K562 (cell line): Measurements from ENCODE around the gene BRAF. TPM values are rescaled to one million over a fixed set of nuclear protein-coding genes. Genes with fewer than 3 reads are reported as not detected.

ENCODE experiments used
- ATAC-seq: fragments of 200-7000 bp; cut with Tn5 transposase; 3 replicates; pipeline ENCODE4 v1.9.1; 2020; ENCODE audit warnings: moderate library complexity
- BruUV-seq: library from RNA; stranded (reverse); fragments of 400-500 nt; replicated peaks from 2 replicates; lab custom pipeline; 2021; lab: Mats Ljungman, UMichigan
- CTCF ChIA-PET: fragments of 300-600 bp; formaldehyde crosslinking; extraction: SDS; loops from one replicate; lab custom pipeline; 2021; ENCODE audit warnings: low intra/inter-chr PET ratio; lab: Yijun Ruan, JAX
- POLR2A ChIA-PET: fragments of 300-600, 350-650 bp; sonication (Branson Sonifier 250); formaldehyde crosslinking; extraction: SDS; loops from one replicate; lab custom pipeline; 2021; ENCODE audit warnings: antibody characterized with exemption, inconsistent platforms; lab: Yijun Ruan, JAX
- DNase-seq, 4 experiments: peaks; one replicate each; pipeline versions ENCODE4 v3.0.0 to v3.0.0-alpha.2; 2011 to 2018; ENCODE audit warnings: low spot score in 3 of 4, mixed read lengths in 3 of 4; ENCODE audit errors: extremely low read depth in 1 of 4
- FAIRE-seq: peaks from 2 replicates; lab custom pipeline; 2011; peaks lifted over from hg19 to GRCh38; lab: Jason Lieb, UNC
- H2AFZ ChIP-seq: 2 replicates; pipeline ENCODE4 v1.6.0; 2011; ENCODE audit warnings: low read depth, low read length, control low read depth, inconsistent platforms
- H3K27ac ChIP-seq: fragments of 200-600 bp; 3 replicates; pipeline ENCODE4 v1.8.0; 2011; ENCODE audit warnings: low read depth, mild to moderate bottlenecking, control low read depth, inconsistent platforms, low read length, moderate library complexity, mixed read lengths; ENCODE audit errors: extremely low read depth
- H3K27me3 ChIP-seq, 2 experiments: fragments of 300-600 bp in 1 of 2; 2 replicates in 1 of 2; 3 replicates in 1 of 2; pipeline versions ENCODE4 v1.6.0 to v1.8.0; 2011; ENCODE audit warnings: inconsistent platforms in 2 of 2, low read length in 2 of 2, mild to moderate bottlenecking in 1 of 2, mixed read lengths in 1 of 2, moderate library complexity in 1 of 2; ENCODE audit not compliant: control insufficient read depth in 2 of 2, insufficient read depth in 2 of 2
- H3K36me3 ChIP-seq: fragments of 300-600 bp; 3 replicates; pipeline ENCODE4 v1.8.0; 2011; ENCODE audit warnings: mild to moderate bottlenecking, low read length, inconsistent platforms; ENCODE audit not compliant: control insufficient read depth, insufficient read depth
- H3K4me1 ChIP-seq, 2 experiments: fragments of 200-600 bp in 1 of 2; replicated peaks in 1 of 2; 2 replicates in 1 of 2; 3 replicates in 1 of 2; pipeline versions ENCODE4 v1.5.1 to v1.8.0; 2011; ENCODE audit warnings: inconsistent platforms in 2 of 2, low read length in 2 of 2, mild to moderate bottlenecking in 1 of 2, mixed read lengths in 1 of 2, moderate library complexity in 1 of 2; ENCODE audit not compliant: control insufficient read depth in 2 of 2, insufficient read depth in 2 of 2
- H3K4me2 ChIP-seq: 2 replicates; pipeline ENCODE4 v1.6.1; 2011; ENCODE audit warnings: low read length, control low read depth, inconsistent platforms, mixed read lengths; ENCODE audit not compliant: insufficient read depth
- H3K4me3 ChIP-seq: fragments of 200-600 bp; sonication (generic), shearing (Covaris generic); 2 replicates; pipeline ENCODE4 v1.5.1; 2016; ENCODE audit warnings: control low read depth, inconsistent platforms
- H3K79me2 ChIP-seq: fragments of 200-600 bp; 3 replicates; pipeline ENCODE4 v1.8.0; 2011; ENCODE audit warnings: low read length, inconsistent platforms; ENCODE audit not compliant: control insufficient read depth, insufficient read depth
- H3K9ac ChIP-seq, 2 experiments: 2 replicates each; pipeline versions ENCODE4 v1.6.0 to v1.6.1; 2011; ENCODE audit warnings: low read depth in 2 of 2, low read length in 2 of 2, control low read depth in 1 of 2, inconsistent platforms in 1 of 2, mild to moderate bottlenecking in 1 of 2, mixed read lengths in 1 of 2; ENCODE audit not compliant: insufficient read depth in 1 of 2
- H3K9me1 ChIP-seq: one replicate; pipeline ENCODE4 v1.6.0; 2011; ENCODE audit warnings: inconsistent platforms, mild to moderate bottlenecking, low read length, moderate library complexity; ENCODE audit not compliant: control insufficient read depth, insufficient read depth
- H3K9me3 ChIP-seq: replicated peaks from 2 replicates; pipeline ENCODE4 v1.5.1; 2011; ENCODE audit warnings: low read depth, low read length, inconsistent platforms; ENCODE audit not compliant: control insufficient read depth, insufficient read depth
- H4K20me1 ChIP-seq: replicated peaks from 2 replicates; pipeline ENCODE4 v1.6.1; 2011; ENCODE audit warnings: low read length, inconsistent platforms, mixed read lengths; ENCODE audit not compliant: control insufficient read depth, insufficient read depth
- CC2D1A ChIP-seq: fragments of 450-650 bp; IDR thresholded peaks from 2 replicates; pipeline ENCODE4 v1.6.1; 2017; ENCODE audit warnings: mild to moderate bottlenecking
- CCNT2 ChIP-seq: IDR thresholded peaks from 2 replicates; pipeline ENCODE4 v1.6.1; 2011; ENCODE audit warnings: borderline replicate concordance, low read depth, mild to moderate bottlenecking, moderate library complexity, mixed read lengths, low read length; ENCODE audit not compliant: insufficient read length; ENCODE audit errors: extremely low read depth
- CTBP1 ChIP-seq: fragments of 450-650 bp; IDR thresholded peaks from 2 replicates; pipeline ENCODE4 v1.6.1; 2016; ENCODE audit warnings: borderline replicate concordance
- EP300 ChIP-seq: IDR thresholded peaks from 2 replicates; pipeline ENCODE4 v1.6.1; 2012; ENCODE audit warnings: low read length, improper control_type of control experiment
- GABPA ChIP-seq: fragments of 200-800 bp; sonication (Bioruptor generic); conservative IDR thresholded peaks from 2 replicates; pipeline ENCODE4 v1.6.1; 2016; ENCODE audit warnings: low read depth, missing genetic modification characterization, missing compliant biosample characterization
- HDAC8 ChIP-seq: fragments of 450-650 bp; IDR thresholded peaks from 2 replicates; pipeline ENCODE4 v1.6.1; 2016; ENCODE audit warnings: mild to moderate bottlenecking, missing genetic modification characterization, moderate library complexity, missing compliant biosample characterization
- MEF2D ChIP-seq: conservative IDR thresholded peaks from 2 replicates; pipeline ENCODE4 v1.6.1; 2016; ENCODE audit warnings: low read depth, missing genetic modification characterization, missing compliant biosample characterization
- NELFE ChIP-seq: IDR thresholded peaks from 2 replicates; pipeline ENCODE4 v1.6.1; 2011; ENCODE audit warnings: mild to moderate bottlenecking; ENCODE audit not compliant: insufficient read depth, insufficient read length
- PHF20 ChIP-seq: fragments of 450-650 bp; IDR thresholded peaks from 2 replicates; pipeline ENCODE4 v1.6.1; 2018; ENCODE audit not compliant: partially characterized antibody
- POU5F1 ChIP-seq: fragments of 150-350 bp; IDR thresholded peaks from 2 replicates; pipeline ENCODE4 v1.6.1; 2014; ENCODE audit warnings: borderline replicate concordance, low read length, low read depth, mild to moderate bottlenecking; ENCODE audit not compliant: partially characterized antibody
- WGBS: fragments of 100-300 bp; shearing (Covaris generic); methylation state at CpG from one replicate; pipeline ENCODE4 v1.1.6; 2016; ENCODE audit warnings: low coverage, mixed read lengths; ENCODE audit not compliant: insufficient coverage; ENCODE audit errors: missing lambda C conversion rate; 5-methylcytosine and 5-hydroxymethylcytosine counted together
- in situ Hi-C: fragments of 300-500 bp; cut with MboI; formaldehyde crosslinking; loops from 4 replicates; pipeline ENCODE4 v1.15.0; 2018; ENCODE audit warnings: inconsistent platforms, mixed read lengths
- intact Hi-C: fragments of 100-400 bp; cut with micrococcal nuclease; formaldehyde crosslinking; loops from 2 replicates; pipeline ENCODE4 v1.14.2; 2022
- polyA plus RNA-seq, 8 experiments: library from polyadenylated mRNA; depleted of rRNA in 4 of 8; stranded (reverse) in 5 of 8; unstranded in 3 of 8; fragments of >200 nt; fragmentation: Nextera tagmentation in 2 of 8; fragmentation: Illumina TruSeq in 1 of 8; extraction: Ambion mirVana in 2 of 8; extraction: Trizol in 1 of 8; gene quantifications; 2 replicates each; pipeline versions ENCODE4 v1.2.1 to v1.2.3, GENCODE V29; 2011 to 2014; ENCODE audit warnings: inconsistent platforms in 1 of 8, missing spikeins in 1 of 8
- total RNA-seq, 7 experiments: library from RNA; depleted of rRNA in 6 of 7; stranded (reverse); fragments of >200 nt in 6 of 7; fragmentation: Illumina TruSeq in 2 of 7; extraction: Trizol in 2 of 7; gene quantifications; 2 replicates each; pipeline versions ENCODE4 v1.2.1 to v1.2.3, GENCODE V29; 2011 to 2021; ENCODE audit warnings: low replicate concordance in 1 of 7
- TF ChIP-seq, protein P1 (sequence below), 2 experiments: fragments of 450-650 bp; IDR thresholded peaks; 2 replicates each; pipeline ENCODE4 v1.6.1; 2018; ENCODE audit warnings: mild to moderate bottlenecking in 2 of 2, low read depth in 1 of 2; ENCODE audit not compliant: partially characterized antibody in 2 of 2
- TF ChIP-seq, protein P2 (sequence below): sonication (generic); formaldehyde crosslinking; IDR thresholded peaks from 2 replicates; pipeline ENCODE4 v1.8.0; 2022; ENCODE audit warnings: mild to moderate bottlenecking, missing genetic modification reagents

Gene BRAF
- total and polyA plus RNA-seq, 9 of the 15 experiments (the other 6 are each of a cell fraction or from before 2014, with no cell fraction given): 3.6 to 38.3 (median 21.9) TPM

DNA sequence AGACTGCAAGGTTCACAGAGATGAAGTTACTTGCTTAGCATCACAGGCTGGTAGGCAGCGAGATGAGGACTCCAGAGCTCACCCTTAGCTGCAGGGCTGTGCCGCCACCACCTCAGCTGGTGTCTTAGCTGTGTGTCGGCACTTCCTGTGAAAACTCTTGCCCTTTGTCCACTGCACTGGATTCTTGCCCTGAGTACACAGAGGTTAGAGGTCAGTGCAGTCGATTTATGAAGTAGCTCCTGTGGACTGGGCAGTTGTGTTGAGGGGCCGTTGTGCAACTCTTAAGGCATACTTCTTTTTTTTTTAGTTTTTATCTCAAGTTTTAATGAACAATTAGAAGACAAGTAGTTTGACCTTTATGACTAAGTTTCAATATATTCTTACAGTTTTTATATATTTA is 217.6 kb downstream of the BRAF start (continued):
- TF ChIP-seq NELFE (no peak), MEF2D (tag) (no peak), CTBP1 (no peak), PHF20 (no peak)

DNA sequence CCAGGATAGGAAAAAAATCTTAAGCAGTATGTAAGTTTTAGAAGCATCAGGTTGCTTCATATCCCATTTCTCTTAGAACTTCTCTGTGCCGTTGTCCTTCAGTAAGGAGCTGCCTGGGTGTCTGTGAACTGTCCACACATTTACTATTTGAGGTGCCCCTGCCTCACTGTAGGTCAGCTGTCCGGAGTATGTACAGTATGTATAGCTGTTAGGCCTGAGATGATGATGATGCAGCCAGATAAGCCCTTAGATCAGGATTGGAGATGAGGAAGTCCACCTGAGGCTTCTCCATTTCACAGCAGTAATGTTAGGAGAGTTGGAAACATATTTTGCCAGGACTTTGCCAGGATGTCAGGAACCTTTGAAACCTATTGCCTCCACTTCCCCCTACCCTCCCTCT is 220.5 kb downstream of the BRAF start:
- ChIA-PET CTCF (interaction anchor here (0.7 kb wide), 1 partner anchor 164 kb away, joined by 4 read pairs; no protein-coding TSS in a partner anchor), POLR2A (no interaction called here)
- Histone ChIP-seq H3K27ac (no peak overlapping the region), H3K9me1 (no peaks in the 10 kb centered on the region), H3K27me3 (no peaks in the 10 kb centered on the region), H3K4me1 (no peaks in the 10 kb centered on the region; a peak in 1 of 5 replicates), H4K20me1 (0 out of 2 replicates have a peak, but pooled peaks cover 6% of the 10 kb centered on the region)
- BruUV-seq: no TSS peak
- TF ChIP-seq GABPA (tag) (no peak), CC2D1A (no peak), CCNT2 (no peak), EP300 (no peak), POU5F1 (no peak), HDAC8 (tag) (no peak)
- TF ChIP-seq, protein P1, sequence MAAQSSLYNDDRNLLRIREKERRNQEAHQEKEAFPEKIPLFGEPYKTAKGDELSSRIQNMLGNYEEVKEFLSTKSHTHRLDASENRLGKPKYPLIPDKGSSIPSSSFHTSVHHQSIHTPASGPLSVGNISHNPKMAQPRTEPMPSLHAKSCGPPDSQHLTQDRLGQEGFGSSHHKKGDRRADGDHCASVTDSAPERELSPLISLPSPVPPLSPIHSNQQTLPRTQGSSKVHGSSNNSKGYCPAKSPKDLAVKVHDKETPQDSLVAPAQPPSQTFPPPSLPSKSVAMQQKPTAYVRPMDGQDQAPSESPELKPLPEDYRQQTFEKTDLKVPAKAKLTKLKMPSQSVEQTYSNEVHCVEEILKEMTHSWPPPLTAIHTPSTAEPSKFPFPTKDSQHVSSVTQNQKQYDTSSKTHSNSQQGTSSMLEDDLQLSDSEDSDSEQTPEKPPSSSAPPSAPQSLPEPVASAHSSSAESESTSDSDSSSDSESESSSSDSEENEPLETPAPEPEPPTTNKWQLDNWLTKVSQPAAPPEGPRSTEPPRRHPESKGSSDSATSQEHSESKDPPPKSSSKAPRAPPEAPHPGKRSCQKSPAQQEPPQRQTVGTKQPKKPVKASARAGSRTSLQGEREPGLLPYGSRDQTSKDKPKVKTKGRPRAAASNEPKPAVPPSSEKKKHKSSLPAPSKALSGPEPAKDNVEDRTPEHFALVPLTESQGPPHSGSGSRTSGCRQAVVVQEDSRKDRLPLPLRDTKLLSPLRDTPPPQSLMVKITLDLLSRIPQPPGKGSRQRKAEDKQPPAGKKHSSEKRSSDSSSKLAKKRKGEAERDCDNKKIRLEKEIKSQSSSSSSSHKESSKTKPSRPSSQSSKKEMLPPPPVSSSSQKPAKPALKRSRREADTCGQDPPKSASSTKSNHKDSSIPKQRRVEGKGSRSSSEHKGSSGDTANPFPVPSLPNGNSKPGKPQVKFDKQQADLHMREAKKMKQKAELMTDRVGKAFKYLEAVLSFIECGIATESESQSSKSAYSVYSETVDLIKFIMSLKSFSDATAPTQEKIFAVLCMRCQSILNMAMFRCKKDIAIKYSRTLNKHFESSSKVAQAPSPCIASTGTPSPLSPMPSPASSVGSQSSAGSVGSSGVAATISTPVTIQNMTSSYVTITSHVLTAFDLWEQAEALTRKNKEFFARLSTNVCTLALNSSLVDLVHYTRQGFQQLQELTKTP (IDR thresholded peaks at IDR 0.05; ENCODE audit: low read depth in 1 of 2, partially characterized antibody in 2 of 2): no peak
- TF ChIP-seq, protein P2, sequence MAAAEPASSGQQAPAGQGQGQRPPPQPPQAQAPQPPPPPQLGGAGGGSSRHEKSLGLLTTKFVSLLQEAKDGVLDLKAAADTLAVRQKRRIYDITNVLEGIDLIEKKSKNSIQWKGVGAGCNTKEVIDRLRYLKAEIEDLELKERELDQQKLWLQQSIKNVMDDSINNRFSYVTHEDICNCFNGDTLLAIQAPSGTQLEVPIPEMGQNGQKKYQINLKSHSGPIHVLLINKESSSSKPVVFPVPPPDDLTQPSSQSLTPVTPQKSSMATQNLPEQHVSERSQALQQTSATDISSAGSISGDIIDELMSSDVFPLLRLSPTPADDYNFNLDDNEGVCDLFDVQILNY (CRISPR knock-in tag): no peak
- TF ChIP-seq, all 486 proteins: peak for 0
- H3K9me3 ChIP-seq: no peaks in the 10 kb centered on the region
- intact Hi-C loops (no loop called here), in situ Hi-C loops (no loop called here)
- H3K36me3 ChIP-seq: peaks cover 54% of the 10 kb centered on the region
- DNase-seq: no peak
- H3K9ac ChIP-seq: no peak overlapping the region
- FAIRE-seq: no peak
- H3K79me2 ChIP-seq: peaks cover 39% of the 10 kb centered on the region
- no peak overlapping the region for H2AFZ ChIP-seq
- WGBS: 78% methylated on average over 2 of the region's 2 CpGs
- H3K4me3 ChIP-seq: no peak overlapping the region
- ATAC-seq: no peak
- H3K4me2 ChIP-seq: no peak overlapping the region
